Right hindlimb (tissue), 1 donor: ENCODE results near the gene AKAP12.
"Not testable (repeated sequence)": the region's sequence is repeated elsewhere in the genome, so short reads cannot be mapped to it uniquely, and the experiment has no call there.

ENCODE experiments used
- DNase-seq: peaks from one replicate; pipeline ENCODE4 v3.0.0-alpha.2; 2018

AKAP12 gene

DNA sequence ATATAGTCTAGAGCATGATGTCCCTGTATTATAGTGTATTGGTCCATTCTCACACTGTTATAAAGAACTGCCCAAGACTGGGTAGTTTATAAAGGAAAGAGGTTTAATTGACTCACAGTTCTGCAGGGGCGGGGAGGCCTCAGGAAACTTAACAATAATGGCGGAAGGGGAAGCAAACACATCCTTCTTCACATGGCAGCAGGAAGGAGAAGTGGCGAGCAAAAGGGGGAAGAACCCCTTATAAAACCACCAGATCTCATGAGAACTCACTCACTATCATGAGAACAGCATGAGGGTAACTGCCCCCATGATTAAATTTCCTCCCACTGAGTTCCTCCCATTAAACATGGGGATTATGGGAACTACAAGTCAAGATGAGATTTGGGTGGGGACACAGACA is 75.9 kb downstream of the AKAP12 start:
- not testable (repeated sequence) for DNase-seq

DNA sequence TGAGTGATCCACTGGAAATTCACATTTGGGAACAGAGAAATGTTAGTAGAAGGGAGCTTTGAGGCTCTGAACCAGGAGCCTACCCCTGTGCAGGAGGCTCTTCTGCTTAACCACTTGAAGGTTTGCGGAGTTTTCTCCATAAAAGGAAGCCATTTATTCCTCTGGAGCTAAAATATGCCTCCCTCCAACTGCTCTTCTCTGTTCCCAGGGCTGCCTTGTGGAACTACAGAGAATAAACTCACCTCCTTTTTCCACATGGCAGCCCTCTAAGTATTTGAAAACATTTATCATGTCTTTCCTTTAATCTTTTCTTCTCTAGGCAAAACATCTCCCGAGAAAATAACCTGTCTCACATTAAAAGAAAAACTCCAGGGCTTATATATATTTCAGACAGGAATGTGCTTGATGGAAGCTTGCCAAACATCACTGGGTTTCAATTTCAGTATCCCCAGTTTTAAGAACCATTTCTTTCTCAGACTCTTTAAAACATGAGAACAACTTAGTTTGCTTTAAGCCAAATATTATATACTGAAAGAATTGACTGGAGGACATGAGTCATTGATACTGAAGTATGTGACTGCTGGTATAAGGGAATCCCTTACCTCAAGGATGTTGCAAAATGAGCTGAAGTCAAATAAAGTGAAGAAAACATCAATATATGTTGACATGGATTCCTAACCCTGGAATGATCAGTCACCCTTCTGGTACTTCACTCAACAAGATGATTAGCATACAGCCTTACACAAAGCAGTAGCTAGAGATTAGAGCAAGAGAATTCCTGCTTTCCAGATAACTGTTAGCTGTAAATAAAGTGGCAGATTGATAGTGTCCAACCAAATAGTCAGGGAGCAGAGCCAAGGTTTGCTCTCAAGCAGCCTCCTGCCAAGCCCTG is 77.6 kb downstream of the AKAP12 start:
- no peak for DNase-seq

- DNase-seq = no peak
Measured at GRCh38 chr6:151317995-151318365, 78.2 kb downstream of the AKAP12 start.

DNA sequence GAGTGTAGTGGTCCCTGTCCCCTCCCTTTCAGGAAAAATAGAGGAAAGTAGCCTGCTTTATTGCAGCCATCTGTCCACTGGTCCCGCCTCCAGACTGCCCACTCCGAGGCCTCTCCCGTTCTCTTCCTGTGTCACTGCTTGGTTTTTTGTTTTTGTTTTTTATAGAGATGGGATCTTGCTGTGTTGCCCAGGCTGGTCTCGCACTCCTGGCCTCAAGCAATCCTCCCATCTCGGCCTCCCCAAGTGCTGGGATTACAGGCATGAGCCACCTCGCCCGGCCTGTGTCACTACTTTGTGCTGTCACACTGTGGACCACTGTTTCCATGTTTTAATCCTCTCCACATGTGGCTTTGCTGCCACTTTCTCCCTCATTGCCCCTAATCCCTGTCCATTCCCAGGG is 80.4 kb downstream of the AKAP12 start:
- DNase-seq = no peak

DNA sequence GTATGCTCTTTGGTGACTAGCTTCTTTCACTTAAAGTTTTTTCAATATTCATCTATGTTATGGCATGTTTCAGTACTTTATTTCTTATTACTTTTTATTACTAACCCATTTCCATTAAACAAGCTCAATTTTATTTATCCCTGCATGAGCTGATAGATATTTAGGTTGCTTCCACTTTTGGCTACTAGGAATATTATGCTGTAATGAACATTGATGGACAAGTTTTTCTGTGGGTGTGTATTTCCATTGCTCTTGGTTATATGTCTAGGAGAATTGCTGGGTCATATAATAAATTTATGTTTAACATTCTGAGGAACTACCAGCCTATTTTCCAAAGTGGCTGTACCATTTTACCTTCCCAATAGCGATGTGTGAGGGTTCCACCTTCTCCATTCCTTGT is 81.7 kb downstream of the AKAP12 start:
- DNase-seq = no peak

DNA sequence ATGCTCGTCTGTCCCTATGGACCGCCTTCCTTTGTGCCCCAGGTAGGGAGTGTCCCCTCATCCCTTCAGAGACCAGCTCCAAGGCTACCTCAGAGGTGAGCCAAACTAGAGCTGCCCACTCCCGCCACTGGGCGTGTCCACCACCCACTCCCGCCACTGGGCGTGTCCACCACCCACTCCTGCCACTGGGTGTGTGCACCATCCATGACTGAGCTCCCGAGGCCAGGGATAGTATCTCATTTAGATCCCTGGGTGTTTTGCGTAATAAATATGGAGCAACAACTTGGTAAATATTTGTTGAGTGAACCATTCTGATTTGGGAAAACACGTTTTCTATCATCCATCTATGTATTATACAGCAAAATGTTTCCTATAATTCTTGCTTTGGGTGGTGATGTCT is 82.8 kb downstream of the AKAP12 start:
- no peak for DNase-seq

GRCh38 chr6:151323791-151324487 is 84.2 kb downstream of the AKAP12 start:
- peak; percentile 94 for DNase-seq

- no peak for DNase-seq
Measured at GRCh38 chr6:151324488-151324825, 84.7 kb downstream of the AKAP12 start.

- peak; percentile 84 for DNase-seq
Measured at GRCh38 chr6:151325075-151326050, 85.6 kb downstream of the AKAP12 start.

GRCh38 chr6:151326116-151326825 is 86.5 kb downstream of the AKAP12 start:
- DNase-seq = no peak

- DNase-seq = no peak
Measured at GRCh38 chr6:151327101-151327500, 87.3 kb downstream of the AKAP12 start.

DNA sequence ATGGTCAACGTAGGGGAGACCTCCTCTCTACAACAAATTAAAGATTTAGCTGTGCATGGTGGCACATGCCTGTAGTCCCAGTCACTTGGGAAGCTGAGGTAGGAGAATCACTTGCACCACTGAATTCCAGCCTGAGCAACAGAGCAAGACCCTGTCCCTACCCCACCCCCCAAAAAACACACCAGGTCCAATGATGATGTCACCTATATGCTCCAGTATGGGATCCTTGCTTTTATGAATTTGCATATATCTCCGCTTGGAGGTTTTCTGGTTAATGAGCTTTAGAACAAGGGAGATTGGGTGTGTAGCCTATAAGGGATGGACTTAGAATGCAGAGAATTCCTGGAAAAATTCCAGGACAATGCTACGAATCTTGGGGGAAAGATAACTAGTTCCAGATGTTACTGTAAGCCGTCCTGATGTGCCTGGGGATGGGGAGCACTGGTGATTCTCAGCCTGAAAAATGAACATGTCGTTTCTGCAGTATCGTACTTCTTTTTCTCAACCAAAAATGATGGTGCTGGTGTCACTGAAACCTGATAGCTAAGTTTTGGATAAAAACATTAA is 90.4 kb downstream of the AKAP12 start:
- DNase-seq = peak; percentile 39

GRCh38 chr6:151335930-151336329 is 96.2 kb downstream of the AKAP12 start:
- no peak for DNase-seq

GRCh38 chr6:151338651-151339200 is 99.0 kb downstream of the AKAP12 start:
- no peak for DNase-seq

DNA sequence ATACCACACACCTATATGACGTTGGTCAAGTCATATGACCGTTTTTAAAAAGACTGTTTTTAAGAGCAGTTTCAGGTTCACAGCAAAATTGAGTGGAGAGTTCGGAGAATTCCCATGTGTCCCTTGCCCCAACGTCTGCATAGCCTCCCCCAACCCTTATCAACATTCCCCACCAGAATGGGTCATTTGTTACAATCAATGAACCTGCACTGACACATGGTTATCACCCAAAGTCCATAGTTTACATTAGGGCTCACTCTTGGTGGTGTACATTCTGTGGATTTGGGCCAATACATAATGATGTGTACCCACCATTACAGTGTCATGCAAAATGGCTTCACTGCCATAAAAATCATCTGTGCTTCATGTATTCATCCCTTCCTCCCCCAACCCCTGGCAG is 99.6 kb downstream of the AKAP12 start:
- DNase-seq = no peak

GRCh38 chr6:151340219-151340978 is 100.6 kb downstream of the AKAP12 start:
- DNase-seq = no peak

- DNase-seq = no peak
Measured at GRCh38 chr6:151341476-151342195, 101.9 kb downstream of the AKAP12 start.

DNA sequence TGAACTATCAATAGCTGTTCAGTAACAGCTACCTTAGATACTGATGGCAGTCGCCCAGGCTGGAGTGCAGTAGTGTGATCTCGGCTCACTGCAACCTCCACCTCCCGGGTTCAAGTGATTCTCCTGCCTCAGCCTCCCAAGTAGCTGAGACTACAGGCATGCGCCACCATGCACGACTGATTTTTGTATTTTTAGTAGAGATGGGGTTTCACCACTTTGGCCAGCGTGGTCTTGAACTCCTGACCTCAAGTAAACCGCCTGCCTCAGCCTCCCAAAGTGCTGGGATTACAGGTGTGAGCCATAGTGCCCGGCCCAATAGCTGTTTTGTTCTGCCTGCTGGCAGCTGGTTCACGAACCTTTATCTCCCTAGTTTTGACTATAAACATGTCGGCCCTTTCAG is 103.0 kb downstream of the AKAP12 start:
- DNase-seq = not testable (repeated sequence)

DNA sequence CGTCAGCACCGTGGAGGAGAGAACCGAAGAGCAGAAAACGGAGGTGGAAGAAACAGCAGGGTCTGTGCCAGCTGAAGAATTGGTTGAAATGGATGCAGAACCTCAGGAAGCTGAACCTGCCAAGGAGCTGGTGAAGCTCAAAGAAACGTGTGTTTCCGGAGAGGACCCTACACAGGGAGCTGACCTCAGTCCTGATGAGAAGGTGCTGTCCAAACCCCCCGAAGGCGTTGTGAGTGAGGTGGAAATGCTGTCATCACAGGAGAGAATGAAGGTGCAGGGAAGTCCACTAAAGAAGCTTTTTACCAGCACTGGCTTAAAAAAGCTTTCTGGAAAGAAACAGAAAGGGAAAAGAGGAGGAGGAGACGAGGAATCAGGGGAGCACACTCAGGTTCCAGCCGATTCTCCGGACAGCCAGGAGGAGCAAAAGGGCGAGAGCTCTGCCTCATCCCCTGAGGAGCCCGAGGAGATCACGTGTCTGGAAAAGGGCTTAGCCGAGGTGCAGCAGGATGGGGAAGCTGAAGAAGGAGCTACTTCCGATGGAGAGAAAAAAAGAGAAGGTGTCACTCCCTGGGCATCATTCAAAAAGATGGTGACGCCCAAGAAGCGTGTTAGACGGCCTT is 110.0 kb downstream of the AKAP12 start:
- DNase-seq = no peak
